HG03064 (cell line): Measurements from ENCODE around the gene ERLEC1.
"Not testable (repeated sequence)": the region's sequence is repeated elsewhere in the genome, so short reads cannot be mapped to it uniquely, and the experiment has no call there.

Experiments
- ATAC-seq: cut with Tn5 transposase; IDR thresholded peaks from one replicate; pipeline ENCODE4 v1.9.1; 2021; ENCODE audit warnings: low read depth; ENCODE audit not compliant: unreplicated experiment

Gene ERLEC1

DNA sequence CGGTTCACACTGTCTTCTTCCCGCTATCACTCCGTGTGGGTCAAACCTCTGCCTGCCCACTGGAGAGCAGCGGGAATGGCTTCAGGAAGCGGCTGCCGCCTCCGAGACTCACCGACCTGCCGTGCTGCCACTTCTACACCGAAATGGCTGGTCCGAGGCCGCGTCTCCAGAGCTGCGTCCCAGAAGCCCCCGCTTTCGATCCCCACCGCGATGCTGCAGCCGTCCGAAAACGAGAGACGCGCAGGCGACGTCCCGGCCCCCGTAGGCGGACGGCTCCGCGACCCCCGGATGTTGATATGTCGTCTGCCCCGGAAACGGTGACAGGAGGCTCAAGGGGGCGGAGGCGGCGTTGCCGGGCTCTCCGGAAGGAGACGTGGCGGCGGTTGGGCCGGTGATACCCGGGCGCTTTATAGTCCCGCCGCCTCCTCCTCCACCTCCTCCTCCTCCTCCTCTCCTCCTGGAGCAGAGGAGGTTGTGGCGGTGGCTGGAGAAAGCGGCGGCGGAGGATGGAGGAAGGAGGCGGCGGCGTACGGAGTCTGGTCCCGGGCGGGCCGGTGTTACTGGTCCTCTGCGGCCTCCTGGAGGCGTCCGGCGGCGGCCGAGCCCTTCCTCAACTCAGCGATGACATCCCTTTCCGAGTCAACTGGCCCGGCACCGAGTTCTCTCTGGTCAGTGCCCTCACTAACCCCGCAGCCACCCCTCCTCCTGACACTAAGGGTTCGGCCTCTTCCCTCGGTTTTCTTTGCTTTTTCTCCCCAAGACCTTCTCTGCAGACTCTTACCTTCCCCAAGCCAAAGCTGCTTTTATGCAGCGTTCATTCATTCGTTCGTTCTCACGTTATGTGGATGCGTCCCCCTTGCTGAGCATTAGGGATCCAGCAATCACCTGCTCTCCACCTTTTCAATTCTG lies at the start of gene ERLEC1, which contains the start of gene ASB3:
Gene ERLEC1, plus strand, starts transcription at position 340 of the 909 bp plus-strand sequence. Its CDS starts 167 bp downstream, at position 507.
Gene ASB3, minus strand, starts transcription at position 249 of the 909 bp plus-strand sequence. CDS start 21,381 bp downstream, outside the sequence.
- ATAC-seq, result peak; percentile 97

DNA sequence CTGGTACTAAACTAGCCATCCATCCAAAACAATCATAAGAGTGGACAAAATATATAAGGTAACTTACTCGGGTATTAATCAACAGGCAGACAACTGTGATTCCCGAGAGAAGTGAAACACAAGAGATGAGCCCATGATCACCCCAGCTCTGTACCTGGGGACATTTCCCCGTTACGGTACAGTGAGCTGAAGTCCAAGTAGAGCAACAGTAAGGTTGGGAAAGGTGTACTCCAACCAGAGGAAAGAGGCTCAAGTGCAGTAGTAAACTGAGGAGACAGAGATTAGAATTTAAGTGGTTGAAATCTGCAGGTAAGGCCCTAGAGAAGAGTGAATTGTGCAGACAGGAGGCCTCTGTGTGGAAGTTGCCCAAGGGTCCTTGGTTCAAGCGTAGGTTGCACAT lies 49.8 kb upstream of the ERLEC1 start:
- ATAC-seq, result no peak

- ATAC-seq, result no peak
Measured at GRCh38 chr2:53739032-53739431, 47.8 kb upstream of the ERLEC1 start.

GRCh38 chr2:53740170-53740569 lies 46.7 kb upstream of the ERLEC1 start:
- ATAC-seq, result no peak

- no peak for ATAC-seq
Measured at GRCh38 chr2:53744395-53745065, 42.3 kb upstream of the ERLEC1 start.

DNA sequence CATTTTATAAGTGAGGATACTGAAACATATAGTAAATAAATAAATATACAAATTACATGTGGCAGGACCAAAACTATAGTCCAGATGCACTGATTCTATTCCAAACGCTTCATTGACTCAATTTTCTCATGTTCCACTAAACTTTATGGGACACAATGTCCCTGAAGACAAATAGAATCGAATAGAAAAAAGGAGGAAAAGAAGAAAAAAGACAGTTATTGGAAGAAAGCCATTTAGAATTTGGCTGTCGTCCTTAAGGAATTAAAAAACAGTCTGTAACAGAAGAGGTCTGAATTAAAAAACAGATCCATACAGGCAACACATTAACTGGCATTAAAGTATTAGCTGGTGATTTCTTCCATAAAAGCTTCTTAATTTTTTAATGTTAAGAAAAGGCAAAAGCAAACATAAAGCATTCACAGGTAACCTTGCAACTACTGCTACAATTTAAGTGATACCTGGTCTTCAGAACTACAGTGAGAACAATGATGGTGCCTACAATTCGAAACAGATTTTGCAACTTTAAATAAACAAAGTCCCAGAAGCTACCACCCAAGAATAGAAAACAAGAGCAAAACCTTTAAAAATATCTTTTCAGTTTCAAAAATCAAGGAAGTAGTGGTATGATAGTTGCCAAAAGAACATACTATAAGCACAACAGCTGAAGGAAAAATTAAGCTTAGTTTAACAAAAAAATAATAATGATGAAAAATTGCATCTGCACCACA lies 36.6 kb upstream of the ERLEC1 start:
- no peak for ATAC-seq

GRCh38 chr2:53751728-53752127 lies 35.1 kb upstream of the ERLEC1 start:
- peak; percentile 83 for ATAC-seq

DNA sequence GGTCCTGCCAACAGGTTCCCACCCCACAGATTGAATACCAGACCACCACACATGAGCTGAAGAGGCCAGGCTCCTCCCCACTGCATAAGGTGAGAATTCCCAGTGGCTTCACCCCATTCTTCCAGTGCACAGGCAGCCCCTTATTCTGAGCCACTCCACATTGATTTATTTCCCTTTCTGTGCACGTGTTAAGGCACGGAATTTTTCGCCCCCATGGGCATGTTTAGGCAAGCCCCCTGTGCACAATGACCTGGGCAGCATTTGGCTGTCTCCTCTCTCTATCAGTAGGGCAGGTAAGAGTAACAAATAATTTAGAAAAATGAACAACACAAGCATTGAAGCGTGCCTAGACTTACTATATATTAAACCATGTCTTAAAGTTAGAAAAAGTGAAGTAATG lies 34.5 kb upstream of the ERLEC1 start:
- ATAC-seq, result no peak

DNA sequence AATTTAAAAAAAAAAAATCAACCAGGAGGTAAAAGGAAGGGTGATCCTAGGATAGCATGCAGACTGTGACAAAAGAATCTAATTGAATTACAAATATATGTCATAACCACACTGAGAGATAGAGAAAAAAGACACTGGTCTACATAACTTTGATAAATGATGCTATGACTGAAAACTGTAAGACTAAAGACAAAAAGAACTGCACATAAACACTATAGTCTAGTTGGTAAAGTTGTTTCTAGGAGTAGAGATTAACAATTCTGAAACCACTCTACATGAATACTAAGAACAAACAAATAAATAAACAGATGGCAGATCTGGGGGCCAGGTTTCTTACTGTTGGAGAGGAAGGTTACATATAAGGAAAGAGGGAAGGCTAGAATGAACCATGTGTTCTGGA lies 33.8 kb upstream of the ERLEC1 start:
- ATAC-seq, result no peak

- ATAC-seq, result no peak
Measured at GRCh38 chr2:53755121-53755520, 31.7 kb upstream of the ERLEC1 start.

DNA sequence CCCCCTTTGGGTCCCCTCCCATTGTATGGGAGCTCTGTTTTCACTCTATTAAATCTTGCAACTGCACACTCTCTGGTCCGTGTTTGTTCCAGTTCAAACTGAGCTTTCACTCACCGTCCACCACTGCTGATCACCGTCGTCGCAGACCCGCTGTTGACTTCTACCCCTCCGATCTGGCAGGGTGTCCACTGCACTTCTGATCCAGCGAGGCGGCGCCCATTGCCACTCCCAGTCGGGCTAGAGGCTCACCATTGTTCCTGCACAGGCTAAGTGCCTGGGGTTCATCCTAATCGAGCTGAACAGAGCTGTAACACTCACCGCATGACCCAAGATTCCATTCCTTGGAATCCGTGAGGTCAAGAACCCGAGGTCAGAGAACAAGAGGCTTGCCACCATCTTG lies 30.2 kb upstream of the ERLEC1 start:
- no peak for ATAC-seq

- not testable (repeated sequence) for ATAC-seq
Measured at GRCh38 chr2:53757206-53757605, 29.6 kb upstream of the ERLEC1 start.

GRCh38 chr2:53765767-53766166 lies 21.1 kb upstream of the ERLEC1 start:
- ATAC-seq, result no peak

DNA sequence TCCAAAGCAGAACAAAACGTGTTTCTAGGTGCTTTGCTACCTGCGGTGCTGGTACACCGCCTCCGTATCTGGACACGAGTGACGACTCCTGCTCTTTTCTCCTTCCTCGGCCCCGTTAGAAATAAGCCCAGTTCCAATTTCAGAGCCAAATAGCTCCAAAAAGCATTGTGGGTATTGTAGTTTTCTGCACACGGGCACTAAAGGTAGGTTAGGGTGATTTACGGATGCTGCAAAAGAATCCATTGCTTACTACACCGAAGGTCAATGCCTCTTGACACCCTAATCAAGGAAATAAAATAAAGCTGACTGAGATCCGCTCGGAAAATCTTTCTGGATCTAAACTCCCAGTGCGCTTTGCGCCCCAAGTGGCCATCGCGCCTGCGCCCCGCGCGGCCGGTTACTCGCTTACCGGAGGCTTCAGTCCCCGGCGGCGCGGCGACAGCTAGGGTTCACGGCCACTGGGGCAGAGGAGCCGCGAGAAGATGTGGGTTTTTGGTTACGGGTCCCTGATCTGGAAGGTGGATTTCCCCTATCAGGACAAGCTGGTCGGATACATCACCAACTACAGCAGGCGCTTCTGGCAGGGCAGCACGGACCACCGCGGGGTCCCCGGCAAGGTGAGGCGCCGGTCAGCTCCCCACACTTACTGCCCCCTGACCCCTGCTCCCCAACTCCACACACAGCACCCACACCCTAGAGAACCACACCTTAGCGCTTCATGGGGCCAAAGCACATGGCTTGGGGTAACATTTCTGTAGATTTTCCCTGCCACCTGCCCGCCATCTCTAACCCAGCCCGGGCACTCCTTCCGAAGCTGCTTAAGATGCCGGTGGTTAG lies 19.2 kb upstream of the ERLEC1 start, which contains the start of gene CHAC2:
Gene CHAC2, plus strand, starts transcription at position 400 of the 837 bp plus-strand sequence. Its CDS starts 83 bp downstream, at position 483.
- ATAC-seq, result peak; percentile 93

- ATAC-seq, result peak; percentile 52
Measured at GRCh38 chr2:53768242-53768542, 18.7 kb upstream of the ERLEC1 start.

DNA sequence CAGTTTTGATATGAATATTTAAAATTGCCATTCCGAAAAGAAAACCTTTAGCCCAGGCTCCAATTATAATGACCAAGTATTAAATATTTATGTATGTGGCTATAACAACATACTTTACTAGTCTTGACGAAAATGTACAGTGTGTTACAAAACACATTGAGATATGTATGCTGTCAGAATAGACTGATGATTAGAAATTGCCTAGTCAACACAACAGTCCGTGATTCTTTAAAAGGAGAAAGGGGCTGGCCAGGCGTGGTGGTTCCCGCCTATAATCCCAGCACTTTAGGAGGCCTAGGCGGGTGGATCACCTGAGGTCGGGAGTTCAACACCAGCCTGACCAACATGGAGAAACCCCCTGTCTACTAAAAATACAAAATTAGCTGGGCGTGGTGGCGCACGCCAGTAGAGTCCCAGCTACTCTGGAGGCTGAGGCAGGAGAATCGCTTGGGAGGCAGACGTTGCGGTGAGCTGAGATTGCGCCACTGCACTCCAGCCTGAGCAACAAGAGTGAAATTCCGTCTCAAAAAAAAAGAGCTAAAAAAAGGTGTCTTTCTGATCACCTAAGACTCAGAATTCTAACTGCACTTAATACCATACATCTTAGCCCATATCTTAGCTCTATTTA lies 17.4 kb upstream of the ERLEC1 start:
- ATAC-seq, result no peak

- ATAC-seq, result no peak
Measured at GRCh38 chr2:53770264-53770663, 16.6 kb upstream of the ERLEC1 start.

DNA sequence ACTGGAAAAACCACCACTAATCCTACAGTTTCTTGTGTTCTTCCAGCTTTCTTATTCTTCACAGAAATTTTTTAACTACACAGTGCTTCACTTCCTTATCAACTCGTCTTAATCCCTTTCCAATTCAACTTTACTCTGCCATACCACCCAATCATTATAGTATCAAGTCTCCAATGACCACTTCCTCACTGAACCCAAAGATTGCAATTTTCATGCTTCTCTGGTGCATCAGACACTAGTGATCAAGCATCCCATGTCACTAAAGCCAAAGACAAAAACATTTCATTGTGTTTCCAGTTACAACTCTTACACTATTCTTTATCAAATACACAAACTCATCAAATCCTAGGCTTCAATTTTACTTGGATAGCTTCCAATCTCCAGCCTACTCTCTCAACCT lies 9.7 kb upstream of the ERLEC1 start:
- no peak for ATAC-seq

GRCh38 chr2:53778536-53779162 lies 8.2 kb upstream of the ERLEC1 start:
- no peak for ATAC-seq
